Measurements from ENCODE around the gene LMBR1L.

LMBR1L gene

DNA sequence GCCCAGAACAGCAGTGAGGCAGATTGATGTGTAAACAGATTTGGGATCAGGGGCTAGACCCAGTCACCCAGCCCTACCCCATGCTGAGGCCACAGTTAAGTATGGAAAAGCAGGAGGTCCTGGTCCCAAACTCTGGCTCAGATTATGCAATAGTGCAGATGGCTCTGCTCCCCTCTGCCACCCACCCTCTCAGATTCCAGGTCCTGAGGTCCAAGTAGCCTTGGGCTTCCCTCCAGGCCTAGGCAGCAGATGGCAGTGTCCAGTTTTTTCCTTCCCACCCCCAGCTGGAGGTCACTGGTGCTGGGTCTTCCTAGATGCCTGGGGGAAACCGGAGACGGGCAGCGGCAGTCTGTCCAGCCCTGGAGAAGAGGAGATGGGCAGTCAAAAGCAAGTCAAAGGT lies 13.3 kb downstream of the LMBR1L start:
- DNase-seq (no peak), ATAC-seq (no peak)
- Mint-ChIP-seq H3K36me3 (ENCODE audit: low read depth) (peaks cover 5% of the 10 kb centered on the region), H3K9me3 (no peaks in the 10 kb centered on the region), H3K4me1 (peaks cover 16% of the 10 kb centered on the region), H3K27me3 (peaks cover 28% of the 10 kb centered on the region), H3K27ac (no peak overlapping the region), H3K4me3 (no peak overlapping the region)

DNA sequence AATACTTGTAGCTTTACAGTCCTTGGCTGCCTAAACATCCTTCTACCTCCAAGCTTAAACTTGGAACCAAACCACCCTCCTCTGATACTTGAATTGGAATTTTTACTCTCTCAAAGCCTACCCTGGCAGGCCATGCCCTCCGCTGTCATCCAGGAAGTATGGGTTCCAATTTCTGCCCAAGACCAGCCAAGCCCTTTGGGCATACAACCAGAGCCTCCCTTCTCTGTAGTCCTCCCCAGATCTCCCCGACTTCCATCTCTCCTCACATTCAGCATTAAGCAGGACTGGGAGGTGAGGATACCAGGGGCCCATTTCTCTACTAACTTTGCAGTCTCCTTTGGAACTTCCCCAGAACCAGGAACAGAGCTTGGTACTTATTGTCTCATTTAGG lies 15.7 kb downstream of the LMBR1L start:
- no peak overlapping the region for H3K4me3 Mint-ChIP-seq
- peaks cover 5% of the 10 kb centered on the region for H3K36me3 Mint-ChIP-seq (ENCODE audit: low read depth)
- ATAC-seq (no peak), DNase-seq (no peak)
- H3K4me1 Mint-ChIP-seq, result peaks cover 37% of the 10 kb centered on the region
- no peaks in the 10 kb centered on the region for H3K9me3 Mint-ChIP-seq
- H3K27me3 Mint-ChIP-seq, result peaks cover 51% of the 10 kb centered on the region
- H3K27ac Mint-ChIP-seq, result no peak overlapping the region

DNA sequence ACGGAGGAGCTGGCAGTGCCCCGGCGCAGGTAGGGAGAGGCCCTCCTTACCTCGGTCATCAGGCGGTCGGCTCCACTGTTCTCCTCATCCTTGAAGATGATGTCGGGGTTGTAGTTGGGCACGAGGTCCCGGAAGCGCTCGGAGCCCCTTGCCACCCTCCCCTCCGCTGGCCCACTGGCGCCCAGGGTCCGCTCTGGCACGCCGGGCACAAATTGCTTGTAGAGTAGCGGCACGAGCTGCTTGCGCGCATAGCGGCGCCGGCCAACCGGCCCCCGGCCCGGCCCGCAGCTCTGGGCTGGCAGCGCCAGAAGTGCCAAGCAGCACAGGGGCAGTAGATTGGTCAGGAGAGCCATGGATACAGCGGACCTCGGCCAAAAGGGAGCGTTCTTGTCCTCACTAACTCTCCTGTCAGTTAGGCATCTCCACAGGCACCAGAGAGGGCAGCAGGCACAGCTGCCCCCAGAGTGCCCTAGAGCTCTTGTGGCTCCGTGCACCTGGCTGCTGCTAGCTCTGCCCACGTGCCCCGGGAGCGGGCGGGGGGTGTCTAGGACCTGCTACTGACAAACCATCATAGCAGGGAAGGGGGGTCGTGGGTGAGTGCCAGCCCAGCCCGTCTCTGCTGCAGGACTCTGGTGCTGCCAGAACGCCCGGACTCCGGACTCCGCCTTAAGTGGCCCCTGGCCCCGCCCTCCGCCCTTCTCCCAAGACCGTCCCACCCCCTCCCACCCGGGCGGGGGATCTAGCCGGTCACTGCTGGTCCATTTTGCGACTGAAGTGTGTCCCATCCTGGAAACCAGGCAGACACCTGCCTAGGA lies 16.3 kb downstream of the LMBR1L start, which contains the start of gene DHH:
Gene DHH (minus strand): TSS at position 642 of the 815 bp plus-strand sequence. CDS start 289 bp downstream, at position 353.
- Mint-ChIP-seq H3K4me1 (peaks cover 41% of the 10 kb centered on the region), H3K4me3 (peak within 1 kb of the TSS; percentile 29), H3K9me3 (no peaks in the 10 kb centered on the region), H3K27me3 (peaks cover 54% of the 10 kb centered on the region), H3K36me3 (ENCODE audit: low read depth) (peaks cover 5% of the 10 kb centered on the region), H3K27ac (no peak within 1 kb of the TSS)
- no peak for DNase-seq
- ATAC-seq, result no peak

DNA sequence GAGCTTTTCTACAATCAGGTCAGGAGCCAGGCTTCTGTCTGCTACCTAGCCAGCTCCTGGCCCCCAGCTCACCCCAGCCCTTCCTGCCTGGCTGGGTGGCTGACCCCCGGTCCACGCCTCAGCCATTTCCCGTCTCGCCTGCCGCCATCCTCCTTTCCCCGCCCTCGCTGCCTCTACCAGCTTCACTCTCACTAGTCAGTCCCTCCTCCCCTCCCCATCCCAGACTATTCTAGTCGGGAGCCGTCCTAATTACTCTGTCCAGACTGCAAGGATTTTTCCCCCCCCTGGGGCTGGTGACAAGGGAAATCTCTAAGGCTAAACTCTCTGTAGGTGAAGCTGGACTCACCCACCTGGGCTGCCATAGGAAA lies 16.9 kb downstream of the LMBR1L start:
- Mint-ChIP-seq H3K4me1 (peaks cover 42% of the 10 kb centered on the region), H3K36me3 (ENCODE audit: low read depth) (peaks cover 5% of the 10 kb centered on the region), H3K4me3 (peak overlapping the region; percentile 29), H3K9me3 (no peaks in the 10 kb centered on the region), H3K27me3 (peaks cover 55% of the 10 kb centered on the region), H3K27ac (no peak overlapping the region)
- no peak for DNase-seq
- no peak for ATAC-seq

DNA sequence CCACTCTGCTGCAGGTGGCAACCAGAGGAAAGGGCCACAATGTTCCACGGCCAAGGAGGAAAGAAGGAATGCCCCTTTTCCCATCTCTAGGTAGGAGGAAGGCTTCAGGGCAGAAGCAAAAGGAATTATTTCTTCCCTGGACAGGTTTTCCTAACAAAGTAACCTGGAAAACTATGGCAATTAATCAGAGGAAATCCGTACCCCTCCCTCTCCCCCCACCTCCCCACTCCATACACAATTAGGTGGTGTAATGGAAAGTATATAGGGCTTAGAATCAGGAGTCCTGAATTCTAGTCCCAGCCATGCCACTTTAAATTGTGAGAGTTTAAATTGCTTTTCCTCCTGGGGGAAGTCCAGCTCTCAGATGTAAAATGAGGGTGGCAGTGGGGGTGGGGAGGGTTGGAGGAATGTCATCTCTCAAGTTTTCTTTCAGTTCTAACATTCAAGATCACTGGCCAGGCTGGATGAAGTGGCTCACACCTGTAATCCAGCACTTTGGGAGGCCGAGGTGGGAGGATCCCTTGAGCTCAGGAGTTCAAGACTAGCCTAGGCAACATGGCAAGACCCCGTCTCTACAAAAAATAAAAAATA lies 17.7 kb downstream of the LMBR1L start:
- Mint-ChIP-seq H3K36me3 (ENCODE audit: low read depth) (peaks cover 5% of the 10 kb centered on the region), H3K4me3 (no peak overlapping the region), H3K4me1 (peaks cover 51% of the 10 kb centered on the region), H3K27me3 (peaks cover 61% of the 10 kb centered on the region), H3K27ac (no peak overlapping the region), H3K9me3 (no peaks in the 10 kb centered on the region)
- DNase-seq (no peak), ATAC-seq (no peak)

DNA sequence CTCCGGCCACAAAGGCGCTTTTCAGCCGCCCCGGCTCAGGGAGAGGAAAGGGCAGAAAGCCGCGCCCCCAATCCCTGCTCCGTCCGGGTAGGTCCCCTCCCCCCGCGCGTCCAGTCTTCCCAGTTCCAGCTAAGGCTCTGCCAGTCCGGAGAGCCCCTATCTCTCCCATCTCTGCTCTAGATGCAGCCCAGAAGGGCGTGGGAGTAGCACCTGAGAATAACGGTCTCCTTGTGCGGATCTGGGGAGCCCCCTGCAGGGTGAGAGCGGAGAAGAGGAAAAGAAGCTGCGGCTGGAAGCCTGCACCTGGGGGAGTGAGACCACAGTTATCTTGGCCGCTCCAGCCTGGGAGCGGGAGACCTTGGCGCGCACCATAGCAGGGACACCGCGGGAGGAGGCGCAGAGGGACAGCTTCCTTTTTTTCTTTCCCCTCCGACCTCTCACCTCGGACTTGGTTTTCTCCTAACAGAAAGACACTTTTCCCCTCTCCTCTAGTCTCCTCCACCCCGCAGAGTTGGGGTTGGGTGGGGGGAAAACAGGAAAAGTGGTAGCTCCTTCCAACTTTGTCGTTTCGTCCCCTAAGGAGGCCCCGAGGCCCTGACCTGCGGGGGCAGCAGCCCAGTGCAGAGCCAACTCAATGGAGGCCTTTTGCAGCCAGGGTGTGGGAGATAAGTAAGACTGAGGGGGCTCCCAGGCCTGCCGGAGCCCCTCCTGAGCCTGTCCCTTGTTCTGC lies 18.4 kb downstream of the LMBR1L start:
- H3K36me3 Mint-ChIP-seq (ENCODE audit: low read depth), result peaks cover 5% of the 10 kb centered on the region
- H3K9me3 Mint-ChIP-seq, result no peaks in the 10 kb centered on the region
- peaks cover 56% of the 10 kb centered on the region for H3K4me1 Mint-ChIP-seq
- DNase-seq (peak; percentile 70), ATAC-seq (peak; percentile 31)
- no peak overlapping the region for H3K27ac Mint-ChIP-seq
- peak overlapping the region; percentile 8 for H3K4me3 Mint-ChIP-seq
- H3K27me3 Mint-ChIP-seq, result peaks cover 61% of the 10 kb centered on the region

DNA sequence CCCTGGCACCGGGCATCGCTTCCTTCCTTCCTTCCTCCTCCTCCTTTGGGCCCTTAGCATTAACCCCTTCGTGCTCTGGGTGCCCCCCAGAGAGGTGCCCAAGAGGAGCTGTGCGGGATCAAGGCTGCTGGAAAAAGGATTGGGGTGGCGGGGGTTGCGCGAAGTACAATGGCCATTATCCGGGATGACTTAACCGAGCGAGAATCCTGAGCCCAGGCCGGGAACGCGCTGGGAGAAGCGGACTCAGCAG lies 18.9 kb downstream of the LMBR1L start:
- Mint-ChIP-seq H3K27ac (no peak overlapping the region), H3K4me3 (no peak overlapping the region), H3K27me3 (peaks cover 61% of the 10 kb centered on the region), H3K4me1 (peaks cover 56% of the 10 kb centered on the region), H3K36me3 (ENCODE audit: low read depth) (peaks cover 5% of the 10 kb centered on the region), H3K9me3 (no peaks in the 10 kb centered on the region)
- ATAC-seq (no peak), DNase-seq (no peak)

DNA sequence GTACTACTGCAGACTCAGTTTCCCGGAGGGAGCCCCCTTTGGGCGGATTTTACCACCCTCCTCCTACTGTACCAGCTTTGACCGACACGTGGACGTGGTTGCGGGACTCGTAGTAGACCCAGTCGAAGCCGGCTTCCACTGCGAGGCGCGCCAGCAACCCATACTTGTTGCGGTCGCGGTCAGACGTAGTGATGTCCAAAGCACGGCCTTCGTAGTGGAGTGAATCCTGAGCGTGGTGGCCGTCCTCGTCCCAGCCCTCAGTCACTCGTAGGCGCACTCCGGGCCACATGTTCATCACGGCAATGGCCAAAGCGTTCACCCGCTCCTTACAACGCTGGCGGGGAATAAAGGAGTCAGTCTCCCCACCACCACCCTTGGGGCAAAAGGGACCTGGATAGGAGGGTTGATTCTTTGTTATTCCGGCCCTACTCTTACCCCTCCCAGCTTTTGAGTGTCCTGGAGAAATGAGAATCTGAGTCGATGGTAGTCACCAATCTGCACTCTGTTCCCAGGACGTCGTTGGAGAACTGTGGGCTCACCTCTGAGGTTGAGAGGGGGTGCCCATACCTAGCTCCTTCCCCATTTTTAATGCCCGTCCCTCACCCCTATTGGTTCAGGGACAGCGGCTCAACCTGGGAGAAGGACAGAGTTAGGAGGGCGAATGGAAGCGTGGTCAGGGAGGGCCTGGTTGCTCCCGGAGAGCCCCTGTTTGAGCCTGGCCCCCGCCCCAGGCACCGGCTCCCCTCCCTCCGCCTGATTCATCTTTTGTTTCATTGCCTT lies 19.4 kb downstream of the LMBR1L start:
- Mint-ChIP-seq H3K4me1 (peaks cover 56% of the 10 kb centered on the region), H3K27me3 (peaks cover 61% of the 10 kb centered on the region), H3K27ac (no peak overlapping the region), H3K9me3 (no peaks in the 10 kb centered on the region), H3K4me3 (no peak overlapping the region), H3K36me3 (ENCODE audit: low read depth) (peaks cover 3% of the 10 kb centered on the region)
- ATAC-seq (no peak), DNase-seq (no peak)

DNA sequence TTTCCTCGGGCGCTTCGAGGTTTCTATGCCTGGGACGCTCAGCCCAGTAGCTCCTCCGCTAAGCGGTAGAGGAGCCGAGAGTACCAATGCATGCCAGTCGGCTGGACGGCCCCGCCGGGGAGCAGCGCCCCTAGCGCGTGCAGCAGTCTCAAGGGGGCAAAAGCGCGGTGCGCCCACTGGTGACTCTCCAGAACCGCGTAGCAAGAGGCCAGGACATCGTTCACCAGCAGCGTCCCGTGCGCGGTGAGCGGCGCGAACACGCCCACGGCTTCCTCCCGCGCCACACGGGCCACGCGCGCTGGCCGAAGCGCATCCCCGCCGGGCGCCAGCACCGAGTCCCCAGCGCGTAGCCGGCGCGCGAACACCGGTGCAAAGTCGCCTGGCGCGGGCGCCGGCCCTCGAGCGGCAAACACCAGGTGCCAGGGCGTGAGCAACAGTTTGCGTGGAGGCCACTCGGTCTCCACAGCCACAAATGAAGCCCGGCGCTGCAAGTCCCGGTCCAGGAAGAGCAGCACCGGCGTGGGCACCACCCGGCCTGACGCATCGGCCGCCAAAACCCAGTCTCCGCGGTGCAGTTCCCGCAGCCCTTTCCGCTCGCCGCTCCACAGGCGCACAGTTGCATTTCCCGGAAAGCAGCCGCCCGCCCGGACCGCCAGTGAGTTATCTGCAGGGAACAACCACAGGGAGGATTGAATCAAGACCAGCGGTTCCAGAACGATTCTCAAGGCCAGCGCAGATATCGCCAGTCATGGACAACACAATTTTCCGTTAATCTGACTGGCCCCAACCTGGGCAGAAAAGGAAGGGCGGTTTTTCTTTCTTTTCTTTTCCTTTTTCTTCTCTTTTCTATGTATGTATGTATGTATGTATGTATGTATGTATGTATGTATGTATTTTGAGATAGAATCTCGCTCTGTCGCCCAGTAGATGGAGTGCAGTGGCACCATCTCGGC lies 20.6 kb downstream of the LMBR1L start:
- ATAC-seq (no peak), DNase-seq (peak; percentile 45)
- Mint-ChIP-seq H3K4me3 (peak overlapping the region; percentile 67), H3K9me3 (no peaks in the 10 kb centered on the region), H3K27ac (no peak overlapping the region), H3K27me3 (peaks cover 53% of the 10 kb centered on the region), H3K36me3 (ENCODE audit: low read depth) (no peaks in the 10 kb centered on the region), H3K4me1 (peaks cover 56% of the 10 kb centered on the region)

DNA sequence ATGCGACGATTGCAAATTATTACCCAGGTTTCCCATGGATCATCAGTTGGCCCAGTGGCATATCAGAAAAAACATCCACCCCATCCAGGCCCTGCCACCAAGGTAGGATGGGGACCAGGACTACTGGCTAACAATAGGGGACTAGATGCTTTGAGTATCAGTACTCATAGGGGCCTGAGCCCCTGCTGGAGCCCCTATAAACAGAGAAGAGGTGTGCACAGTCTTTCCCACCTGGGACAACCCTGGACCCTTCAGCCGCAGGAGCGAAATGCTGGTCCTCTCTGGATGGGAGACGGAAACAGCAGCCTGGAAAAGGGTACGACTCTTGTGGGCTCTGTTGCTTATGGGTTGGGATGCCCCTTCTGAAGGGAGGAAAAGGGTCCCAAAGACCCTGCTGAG lies 21.7 kb downstream of the LMBR1L start:
- no peaks in the 10 kb centered on the region for H3K9me3 Mint-ChIP-seq
- H3K36me3 Mint-ChIP-seq (ENCODE audit: low read depth), result no peaks in the 10 kb centered on the region
- ATAC-seq (no peak), DNase-seq (no peak)
- no peak overlapping the region for H3K27ac Mint-ChIP-seq
- H3K4me3 Mint-ChIP-seq, result no peak overlapping the region
- peaks cover 51% of the 10 kb centered on the region for H3K4me1 Mint-ChIP-seq
- H3K27me3 Mint-ChIP-seq, result peaks cover 47% of the 10 kb centered on the region

DNA sequence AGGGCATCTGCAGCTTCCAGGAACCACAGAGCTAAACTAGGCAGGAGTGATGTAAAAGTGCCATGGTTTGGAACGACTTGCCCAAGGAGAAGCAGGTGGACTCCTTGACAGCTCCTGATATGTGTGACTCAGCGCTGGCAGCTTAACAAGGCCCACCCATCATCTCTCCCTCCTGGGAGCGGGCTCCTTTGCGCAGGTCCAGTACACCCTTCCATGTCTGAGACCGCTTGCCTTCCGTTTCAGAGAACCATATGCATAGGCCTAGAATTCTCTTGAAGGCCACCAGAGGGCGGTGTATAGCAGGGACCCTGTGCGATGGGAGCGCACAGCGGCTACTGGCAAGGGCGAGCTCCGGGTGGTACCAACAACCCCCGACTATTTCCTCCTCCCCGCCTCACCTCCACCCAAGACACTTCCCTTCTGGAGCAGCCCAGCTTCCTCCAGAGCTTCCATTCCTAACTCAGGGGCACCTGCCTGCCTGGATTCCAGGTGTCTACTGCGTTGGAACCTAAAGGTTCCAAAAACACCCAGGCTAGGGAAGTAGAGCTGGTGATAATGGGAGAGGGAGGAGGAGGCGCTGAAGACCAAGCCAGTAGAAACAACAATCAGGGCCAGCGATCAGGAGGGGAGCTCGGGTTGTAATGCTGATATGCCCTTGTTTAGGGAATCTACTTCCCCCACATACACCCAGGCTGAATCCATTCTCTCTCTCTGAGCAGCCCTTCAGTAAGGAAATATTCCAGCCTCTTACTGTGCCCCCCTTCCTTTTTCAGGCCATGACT lies 22.3 kb downstream of the LMBR1L start:
- H3K27ac Mint-ChIP-seq, result no peak overlapping the region
- no peaks in the 10 kb centered on the region for H3K36me3 Mint-ChIP-seq (ENCODE audit: low read depth)
- ATAC-seq (peak; percentile 96), DNase-seq (peak; percentile 80)
- peaks cover 45% of the 10 kb centered on the region for H3K4me1 Mint-ChIP-seq
- H3K9me3 Mint-ChIP-seq, result no peaks in the 10 kb centered on the region
- peak overlapping the region; percentile 17 for H3K4me3 Mint-ChIP-seq
- H3K27me3 Mint-ChIP-seq, result peaks cover 41% of the 10 kb centered on the region

DNA sequence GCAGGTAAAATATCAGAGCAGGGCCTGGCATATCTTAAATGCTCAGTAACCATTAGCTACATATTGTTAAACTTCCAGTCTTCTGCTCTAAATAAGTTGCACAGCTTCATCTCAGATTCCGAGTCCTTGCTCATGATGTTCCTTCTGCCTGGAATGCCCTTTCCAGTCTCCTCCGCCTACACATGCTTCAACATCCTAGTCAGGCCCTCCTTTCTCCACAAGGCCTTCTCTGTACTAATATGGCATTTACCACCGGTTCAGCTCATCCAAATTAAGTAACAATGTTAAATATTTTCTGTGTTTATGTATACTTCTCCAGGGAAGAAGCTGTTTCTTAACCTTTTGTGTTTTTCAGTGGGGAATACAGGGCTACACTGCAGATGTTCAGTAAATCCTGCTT lies 24.5 kb downstream of the LMBR1L start:
- H3K4me3 Mint-ChIP-seq, result no peak overlapping the region
- no peak for ATAC-seq

DNA sequence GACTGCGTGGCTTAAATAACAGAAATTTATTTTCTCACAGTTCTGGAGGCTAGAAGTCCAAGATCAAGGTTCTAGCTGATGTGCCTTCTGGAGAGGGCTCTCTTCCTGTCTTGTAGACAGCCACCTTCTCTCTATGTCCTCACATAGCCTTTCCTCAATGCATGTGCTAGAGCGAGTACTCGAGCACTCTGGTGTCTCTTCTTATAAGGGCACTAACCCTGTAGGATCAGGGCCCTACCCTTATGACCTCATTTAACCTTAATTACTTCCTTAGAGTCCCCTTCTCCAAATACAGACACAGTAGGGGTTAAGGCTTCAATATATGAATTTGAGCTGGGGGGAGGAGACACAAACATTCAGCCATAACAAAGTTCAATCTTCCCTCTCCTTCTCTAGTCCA lies 26.2 kb downstream of the LMBR1L start:
- no peak overlapping the region for H3K27ac Mint-ChIP-seq
- H3K4me1 Mint-ChIP-seq, result peaks cover 15% of the 10 kb centered on the region
- no peak overlapping the region for H3K4me3 Mint-ChIP-seq
- H3K36me3 Mint-ChIP-seq (ENCODE audit: low read depth), result no peaks in the 10 kb centered on the region
- peaks cover 11% of the 10 kb centered on the region for H3K27me3 Mint-ChIP-seq
- ATAC-seq, result no peak
- no peak for DNase-seq
- H3K9me3 Mint-ChIP-seq, result no peaks in the 10 kb centered on the region

More for the DNA sequence above, 24.5 kb downstream of the LMBR1L start:
- no peak for DNase-seq
- Mint-ChIP-seq H3K27ac (no peak overlapping the region), H3K4me1 (peaks cover 28% of the 10 kb centered on the region), H3K9me3 (no peaks in the 10 kb centered on the region), H3K36me3 (ENCODE audit: low read depth) (no peaks in the 10 kb centered on the region), H3K27me3 (peaks cover 20% of the 10 kb centered on the region)
